Heart right ventricle (tissue), 16 donors: Measurements from ENCODE around the gene ITPR3. TPM values are rescaled to one million over a fixed set of nuclear protein-coding genes. Genes with fewer than 3 reads are reported as not detected.

ENCODE experiments used
- ATAC-seq, 8 donors: fragments of 200-7000 bp; cut with Tn5 transposase; one replicate each; pipeline ENCODE4 v1.9.1; 2020; ENCODE audit warnings: mild to moderate bottlenecking in 8 of 8, moderate library complexity in 8 of 8, moderate number of reproducible peaks in 1 of 8
- DNase-seq, 2 donors: peaks; one replicate each; pipeline ENCODE4 v3.0.0-alpha.2; 2020
- H3K27ac ChIP-seq, 10 donors: fragments of 200-600 bp; sonication (generic) in 2 of 10; one replicate each; pipeline versions ENCODE4 v1.5.0 to v1.8.0; 2020 to 2022; ENCODE audit warnings: mild to moderate bottlenecking in 3 of 10
- H3K27me3 ChIP-seq, 7 donors: fragments of 200-600 bp; one replicate each; pipeline ENCODE4 v1.8.0; 2021 to 2022; ENCODE audit warnings: mild to moderate bottlenecking in 2 of 7
- H3K36me3 ChIP-seq, 9 donors: fragments of 200-600 bp; sonication (generic) in 1 of 9; one replicate each; pipeline versions ENCODE4 v1.5.0 to v1.8.0; 2020 to 2022; ENCODE audit warnings: mild to moderate bottlenecking in 2 of 9
- H3K4me1 ChIP-seq, 9 donors: fragments of 200-600 bp; sonication (generic) in 1 of 9; one replicate each; pipeline versions ENCODE4 v1.5.0 to v1.8.0; 2020 to 2022; ENCODE audit warnings: mild to moderate bottlenecking in 4 of 9
- H3K4me3 ChIP-seq, 10 donors: fragments of 200-600 bp; sonication (generic) in 2 of 10; one replicate each; pipeline versions ENCODE4 v1.5.0 to v1.8.0; 2020 to 2022; ENCODE audit warnings: mild to moderate bottlenecking in 7 of 10, moderate library complexity in 2 of 10
- H3K9me3 ChIP-seq, 11 donors: fragments of 200-600 bp in 10 of 11; sonication (generic) in 2 of 11; one replicate each; pipeline versions ENCODE4 v1.5.0 to v1.8.0; 2013 to 2022; ENCODE audit warnings: mild to moderate bottlenecking in 2 of 11, control low read depth in 1 of 11, moderate library complexity in 1 of 11
- WGBS, 2 donors: extraction: QIAGEN DNeasy Blood & Tissue Kit; methylation state at CpG; one replicate each; pipeline ENCODE4 v1.1.7; 2013; ENCODE audit warnings: inconsistent platforms in 1 of 2; 5-methylcytosine and 5-hydroxymethylcytosine counted together
- intact Hi-C, 10 donors: fragments of 100-400 bp; cut with DNase I; formaldehyde crosslinking; loops; one replicate each; pipeline versions ENCODE4 v1.11.1 to v1.14.2; 2022
- polyA plus RNA-seq, 2 donors: library from polyadenylated mRNA; stranded (reverse); fragments of 200-250 nt; gene quantifications; one replicate each; pipeline ENCODE4 v1.2.3, GENCODE V29; 2013
- total RNA-seq, 10 donors: library from RNA; stranded (reverse); fragmentation: NEBNext Ultra II Directional in 3 of 10; extraction: Animal tissue kit (Norgen Biotek cat#: 25700) in 3 of 10; gene quantifications; one replicate each; pipeline versions ENCODE4 v1.2.1 to v1.2.4, GENCODE V29; 2021 to 2023
- TF ChIP-seq, protein P1 (sequence below), 9 donors: fragments of 200-600 bp; sonication (generic) in 2 of 9; IDR thresholded peaks; one replicate each; pipeline versions ENCODE4 v1.5.0 to v1.8.0; 2021 to 2022; ENCODE audit warnings: antibody characterized with exemption in 9 of 9, mild to moderate bottlenecking in 5 of 9, moderate library complexity in 1 of 9
- donor health status: Arrhythmogenic right ventricular cardiomyopathy.
- donor health status: ischemic (EF 13 %, LVEDD 7.1; RV severe dilation, severe dysfunction).
- donor health status: healthy with polysubstance abuse.
- donor health status: DM: no; HTN: yes; CAD: no.
- donor health status: DM: no; HTN: no; CAD: no.
- donor health status: ischemic (EF 25% LVEDD 6.9; RV normal size, moderate dysfunction).
- donor health status: ischemic (EF 25% LVEDD 5.7; RV mildly dilated, moderate dysfunction).
- donor health status: healthy.
- donor health status: DM: yes; HTN: yes; CAD: no.
- donor health status: Ischemic cardiomyopathy.
- donor health status: ischemic (EF 35%, LVEDD 5.7; RV mildly dilated, moderate dysfunction).
- donor health status: nonischemic (EF 11% LVEDD 7.7; RV severe dilation, severe dysfunction).
- donor health status: DM: yes; HTN: yes; CAD: no.
- donor health status: PGD.
- donor health status: ischemic (EF 29% LVEDD 5.4; RV normal size, mild dysfunction).
- donor health status: nonischemic (EF 23%, LVEDD 6.1; RV moderate dilation, normal function).

ITPR3 gene
- total and polyA plus RNA-seq, 12 donors = 3.2 to 16.7 (median 6.0) TPM

- ATAC-seq = peak in 5 of 8 donors; percentile 40 to 67 (median 59)
- no peak for DNase-seq
- H3K27me3 ChIP-seq = no peaks in the 10 kb centered on the region
- intact Hi-C loops = loop anchor here in 3 of 10 donors (2.0 to 10.0 kb wide), 3 partner anchors 114 to 118 kb away; partner anchors contain the start of gene BAK1 (in 1 of the 3)
- H3K4me1 ChIP-seq = peaks cover 3 to 51% (median 27%) of the 10 kb centered on the region in 9 donors
- H3K36me3 ChIP-seq = peaks cover 0 to 58% (median 0%) of the 10 kb centered on the region in 9 donors
- WGBS, 2 donors = 94 to 98% methylated on average over 1 of the region's 1 CpG
- TF ChIP-seq, protein P1, sequence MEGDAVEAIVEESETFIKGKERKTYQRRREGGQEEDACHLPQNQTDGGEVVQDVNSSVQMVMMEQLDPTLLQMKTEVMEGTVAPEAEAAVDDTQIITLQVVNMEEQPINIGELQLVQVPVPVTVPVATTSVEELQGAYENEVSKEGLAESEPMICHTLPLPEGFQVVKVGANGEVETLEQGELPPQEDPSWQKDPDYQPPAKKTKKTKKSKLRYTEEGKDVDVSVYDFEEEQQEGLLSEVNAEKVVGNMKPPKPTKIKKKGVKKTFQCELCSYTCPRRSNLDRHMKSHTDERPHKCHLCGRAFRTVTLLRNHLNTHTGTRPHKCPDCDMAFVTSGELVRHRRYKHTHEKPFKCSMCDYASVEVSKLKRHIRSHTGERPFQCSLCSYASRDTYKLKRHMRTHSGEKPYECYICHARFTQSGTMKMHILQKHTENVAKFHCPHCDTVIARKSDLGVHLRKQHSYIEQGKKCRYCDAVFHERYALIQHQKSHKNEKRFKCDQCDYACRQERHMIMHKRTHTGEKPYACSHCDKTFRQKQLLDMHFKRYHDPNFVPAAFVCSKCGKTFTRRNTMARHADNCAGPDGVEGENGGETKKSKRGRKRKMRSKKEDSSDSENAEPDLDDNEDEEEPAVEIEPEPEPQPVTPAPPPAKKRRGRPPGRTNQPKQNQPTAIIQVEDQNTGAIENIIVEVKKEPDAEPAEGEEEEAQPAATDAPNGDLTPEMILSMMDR (IDR thresholded peaks at IDR 0.05) = peak in 7 of 9 donors; percentile 24 to 62 (median 45)
- H3K9me3 ChIP-seq = no peaks in the 10 kb centered on the region
- H3K4me3 ChIP-seq = no peak overlapping the region
- no peak overlapping the region for H3K27ac ChIP-seq
Measured at GRCh38 chr6:33702345-33702977, 81.3 kb downstream of the ITPR3 start.

DNA sequence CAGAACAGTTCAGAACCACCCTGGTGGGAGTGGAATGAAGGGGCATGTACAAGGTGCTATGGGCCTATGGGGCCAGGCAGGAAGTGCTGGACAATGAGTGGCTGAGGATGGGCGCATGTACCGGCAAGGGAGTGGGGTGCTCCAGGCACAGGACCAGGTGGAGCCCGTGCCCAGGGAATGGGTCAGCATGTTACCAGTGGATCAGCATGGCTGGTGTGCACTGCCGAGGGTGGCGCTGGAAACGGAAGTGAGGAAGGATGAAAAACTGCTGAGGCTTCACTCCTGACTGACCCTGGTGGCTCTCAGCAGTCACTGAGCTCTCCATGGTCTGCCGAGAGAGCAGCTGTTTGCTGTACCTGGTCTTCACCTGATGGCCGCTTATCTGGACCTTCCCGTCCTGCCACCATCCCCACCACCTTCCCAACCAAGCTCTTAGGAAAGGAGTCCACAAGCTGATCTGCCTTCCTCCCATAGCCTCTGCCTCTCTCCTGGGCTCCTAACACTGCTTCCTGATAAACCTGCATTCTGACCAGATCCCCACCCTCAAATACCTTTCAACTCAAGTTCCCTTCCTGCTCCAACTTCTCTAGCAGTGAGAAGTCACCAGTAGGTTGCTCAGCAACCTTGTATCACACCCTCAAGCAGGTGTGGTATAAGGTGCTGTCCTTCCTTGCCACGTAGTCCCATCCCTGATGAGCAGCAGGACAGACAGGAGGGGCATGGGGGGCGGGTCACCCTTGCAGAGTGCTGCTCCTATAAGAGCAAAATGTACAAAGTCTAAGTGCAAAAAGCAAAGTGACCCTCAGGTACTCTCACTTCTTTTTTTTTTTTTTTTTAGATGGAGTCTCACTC is 83.3 kb downstream of the ITPR3 start:
- 96 to 97% methylated on average over 11 of the region's 11 CpGs for WGBS, 2 donors
- no peak for DNase-seq
- H3K27ac ChIP-seq = no peak overlapping the region
- peaks cover 6 to 50% (median 21%) of the 10 kb centered on the region in 9 donors for H3K4me1 ChIP-seq
- ATAC-seq = no peak
- H3K27me3 ChIP-seq = no peaks in the 10 kb centered on the region
- no peak overlapping the region for H3K4me3 ChIP-seq
- intact Hi-C loops = loop anchor here in 2 of 10 donors (5.0 to 10.0 kb wide), 2 partner anchors 117 to 120 kb away; partner anchors contain the start of gene BAK1 (in 1 of the 2)
- no peaks in the 10 kb centered on the region for H3K9me3 ChIP-seq
- TF ChIP-seq, protein P1 (IDR thresholded peaks at IDR 0.05) = no peak
- H3K36me3 ChIP-seq = peaks cover 0 to 58% (median 0%) of the 10 kb centered on the region in 9 donors

- TF ChIP-seq, protein P1 (IDR thresholded peaks at IDR 0.05) = no peak
- Histone ChIP-seq H3K4me3 (no peak overlapping the region), H3K36me3 (peaks cover 0 to 48% (median 0%) of the 10 kb centered on the region in 9 donors), H3K27ac (no peak overlapping the region), H3K9me3 (no peaks in the 10 kb centered on the region), H3K27me3 (no peaks in the 10 kb centered on the region), H3K4me1 (peaks cover 6 to 50% (median 23%) of the 10 kb centered on the region in 9 donors)
- intact Hi-C loops = loop anchor here in 1 of 10 donors (10.0 kb wide), 1 partner anchor 121 kb away; the partner anchor contains the start of gene BAK1
- no peak for ATAC-seq
- no peak for DNase-seq
- WGBS, 2 donors = 87 to 92% methylated on average over 9 of the region's 9 CpGs
Measured at GRCh38 chr6:33705268-33705885, 84.3 kb downstream of the ITPR3 start.
